K562 (cell line): ENCODE results near the gene RAB5B. TPM values are rescaled to one million over a fixed set of nuclear protein-coding genes. Genes with fewer than 3 reads are reported as not detected.
A peak's percentile ranks its signal among the peaks of the same experiment; 100 is the strongest.

ENCODE experiments used
- ATAC-seq: fragments of 200-7000 bp; cut with Tn5 transposase; 3 replicates; pipeline ENCODE4 v1.9.1; 2020; ENCODE audit warnings: moderate library complexity
- BruUV-seq: library from RNA; stranded (reverse); fragments of 400-500 nt; replicated peaks from 2 replicates; lab custom pipeline; 2021; lab: Mats Ljungman, UMichigan
- CTCF ChIA-PET: fragments of 300-600 bp; formaldehyde crosslinking; extraction: SDS; loops from one replicate; lab custom pipeline; 2021; ENCODE audit warnings: low intra/inter-chr PET ratio; lab: Yijun Ruan, JAX
- POLR2A ChIA-PET: fragments of 300-600, 350-650 bp; sonication (Branson Sonifier 250); formaldehyde crosslinking; extraction: SDS; loops from one replicate; lab custom pipeline; 2021; ENCODE audit warnings: antibody characterized with exemption, inconsistent platforms; lab: Yijun Ruan, JAX
- DNase-seq, 4 experiments: peaks; one replicate each; pipeline versions ENCODE4 v3.0.0 to v3.0.0-alpha.2; 2011 to 2018; ENCODE audit warnings: low spot score in 3 of 4, mixed read lengths in 3 of 4; ENCODE audit errors: extremely low read depth in 1 of 4
- FAIRE-seq: peaks from 2 replicates; lab custom pipeline; 2011; peaks lifted over from hg19 to GRCh38; lab: Jason Lieb, UNC
- H2AFZ ChIP-seq: 2 replicates; pipeline ENCODE4 v1.6.0; 2011; ENCODE audit warnings: low read depth, low read length, control low read depth, inconsistent platforms
- H3K27ac ChIP-seq: fragments of 200-600 bp; 3 replicates; pipeline ENCODE4 v1.8.0; 2011; ENCODE audit warnings: low read depth, mild to moderate bottlenecking, control low read depth, inconsistent platforms, low read length, moderate library complexity, mixed read lengths; ENCODE audit errors: extremely low read depth
- H3K27me3 ChIP-seq, 2 experiments: fragments of 300-600 bp in 1 of 2; 2 replicates in 1 of 2; 3 replicates in 1 of 2; pipeline versions ENCODE4 v1.6.0 to v1.8.0; 2011; ENCODE audit warnings: inconsistent platforms in 2 of 2, low read length in 2 of 2, mild to moderate bottlenecking in 1 of 2, mixed read lengths in 1 of 2, moderate library complexity in 1 of 2; ENCODE audit not compliant: control insufficient read depth in 2 of 2, insufficient read depth in 2 of 2
- H3K36me3 ChIP-seq: fragments of 300-600 bp; 3 replicates; pipeline ENCODE4 v1.8.0; 2011; ENCODE audit warnings: mild to moderate bottlenecking, low read length, inconsistent platforms; ENCODE audit not compliant: control insufficient read depth, insufficient read depth
- H3K4me1 ChIP-seq, 2 experiments: fragments of 200-600 bp in 1 of 2; replicated peaks in 1 of 2; 2 replicates in 1 of 2; 3 replicates in 1 of 2; pipeline versions ENCODE4 v1.5.1 to v1.8.0; 2011; ENCODE audit warnings: inconsistent platforms in 2 of 2, low read length in 2 of 2, mild to moderate bottlenecking in 1 of 2, mixed read lengths in 1 of 2, moderate library complexity in 1 of 2; ENCODE audit not compliant: control insufficient read depth in 2 of 2, insufficient read depth in 2 of 2
- H3K4me2 ChIP-seq: 2 replicates; pipeline ENCODE4 v1.6.1; 2011; ENCODE audit warnings: low read length, control low read depth, inconsistent platforms, mixed read lengths; ENCODE audit not compliant: insufficient read depth
- H3K4me3 ChIP-seq: fragments of 200-600 bp; sonication (generic), shearing (Covaris generic); 2 replicates; pipeline ENCODE4 v1.5.1; 2016; ENCODE audit warnings: control low read depth, inconsistent platforms
- H3K79me2 ChIP-seq: fragments of 200-600 bp; 3 replicates; pipeline ENCODE4 v1.8.0; 2011; ENCODE audit warnings: low read length, inconsistent platforms; ENCODE audit not compliant: control insufficient read depth, insufficient read depth
- H3K9ac ChIP-seq, 2 experiments: 2 replicates each; pipeline versions ENCODE4 v1.6.0 to v1.6.1; 2011; ENCODE audit warnings: low read depth in 2 of 2, low read length in 2 of 2, control low read depth in 1 of 2, inconsistent platforms in 1 of 2, mild to moderate bottlenecking in 1 of 2, mixed read lengths in 1 of 2; ENCODE audit not compliant: insufficient read depth in 1 of 2
- H3K9me1 ChIP-seq: one replicate; pipeline ENCODE4 v1.6.0; 2011; ENCODE audit warnings: inconsistent platforms, mild to moderate bottlenecking, low read length, moderate library complexity; ENCODE audit not compliant: control insufficient read depth, insufficient read depth
- H3K9me3 ChIP-seq: replicated peaks from 2 replicates; pipeline ENCODE4 v1.5.1; 2011; ENCODE audit warnings: low read depth, low read length, inconsistent platforms; ENCODE audit not compliant: control insufficient read depth, insufficient read depth
- H4K20me1 ChIP-seq: replicated peaks from 2 replicates; pipeline ENCODE4 v1.6.1; 2011; ENCODE audit warnings: low read length, inconsistent platforms, mixed read lengths; ENCODE audit not compliant: control insufficient read depth, insufficient read depth
- HCFC1 ChIP-seq: IDR thresholded peaks from 2 replicates; pipeline ENCODE4 v1.6.1; 2012; ENCODE audit warnings: low read depth, low read length, improper control_type of control experiment
- MBD1 ChIP-seq: fragments of 250-450 bp; sonication (Bioruptor Pico); IDR thresholded peaks from 2 replicates; pipeline ENCODE4 v1.8.0; 2022; ENCODE audit warnings: inconsistent platforms
- MCM2 ChIP-seq: fragments of 450-650 bp; IDR thresholded peaks from 2 replicates; pipeline ENCODE4 v1.6.1; 2017; ENCODE audit warnings: low read depth, mild to moderate bottlenecking
- MEF2A ChIP-seq: IDR thresholded peaks from 2 replicates; pipeline ENCODE4 v1.6.1; 2011; ENCODE audit warnings: low read depth, mild to moderate bottlenecking, low read length, moderate library complexity; ENCODE audit not compliant: control insufficient read depth
- MTA3 ChIP-seq: fragments of 450-650 bp; formaldehyde crosslinking; IDR thresholded peaks from 2 replicates; pipeline ENCODE4 v1.6.1; 2017; ENCODE audit warnings: mild to moderate bottlenecking, borderline replicate concordance
- NEUROD1 ChIP-seq: fragments of 150-350 bp; IDR thresholded peaks from 2 replicates; pipeline ENCODE4 v1.6.1; 2014; ENCODE audit warnings: borderline replicate concordance, low read length, low read depth; ENCODE audit not compliant: partially characterized antibody
- NFIX ChIP-seq: fragments of 250-450 bp; sonication (Bioruptor Pico); IDR thresholded peaks from 2 replicates; pipeline ENCODE4 v1.4.0; 2020; ENCODE audit warnings: low read depth, mild to moderate bottlenecking, moderate library complexity
- PTTG1 ChIP-seq: fragments of 450-650 bp; IDR thresholded peaks from 2 replicates; pipeline ENCODE4 v1.6.1; 2016; ENCODE audit warnings: low read depth, mild to moderate bottlenecking, missing genetic modification characterization, missing compliant biosample characterization
- ZNF174 ChIP-seq: fragments of 250-450 bp; sonication (Bioruptor Pico); IDR thresholded peaks from 2 replicates; pipeline ENCODE4 v1.4.0; 2020; ENCODE audit warnings: mild to moderate bottlenecking
- WGBS: fragments of 100-300 bp; shearing (Covaris generic); methylation state at CpG from one replicate; pipeline ENCODE4 v1.1.6; 2016; ENCODE audit warnings: low coverage, mixed read lengths; ENCODE audit not compliant: insufficient coverage; ENCODE audit errors: missing lambda C conversion rate; 5-methylcytosine and 5-hydroxymethylcytosine counted together
- in situ Hi-C: fragments of 300-500 bp; cut with MboI; formaldehyde crosslinking; loops from 4 replicates; pipeline ENCODE4 v1.15.0; 2018; ENCODE audit warnings: inconsistent platforms, mixed read lengths
- intact Hi-C: fragments of 100-400 bp; cut with micrococcal nuclease; formaldehyde crosslinking; loops from 2 replicates; pipeline ENCODE4 v1.14.2; 2022
- polyA plus RNA-seq, 8 experiments: library from polyadenylated mRNA; depleted of rRNA in 4 of 8; stranded (reverse) in 5 of 8; unstranded in 3 of 8; fragments of >200 nt; fragmentation: Nextera tagmentation in 2 of 8; fragmentation: Illumina TruSeq in 1 of 8; extraction: Ambion mirVana in 2 of 8; extraction: Trizol in 1 of 8; gene quantifications; 2 replicates each; pipeline versions ENCODE4 v1.2.1 to v1.2.3, GENCODE V29; 2011 to 2014; ENCODE audit warnings: inconsistent platforms in 1 of 8, missing spikeins in 1 of 8
- total RNA-seq, 7 experiments: library from RNA; depleted of rRNA in 6 of 7; stranded (reverse); fragments of >200 nt in 6 of 7; fragmentation: Illumina TruSeq in 2 of 7; extraction: Trizol in 2 of 7; gene quantifications; 2 replicates each; pipeline versions ENCODE4 v1.2.1 to v1.2.3, GENCODE V29; 2011 to 2021; ENCODE audit warnings: low replicate concordance in 1 of 7

Gene RAB5B
- total and polyA plus RNA-seq, 9 of the 15 experiments (the other 6 are each of a cell fraction or from before 2014, with no cell fraction given) = 6.8 to 73.8 (median 25.2) TPM

- H3K4me3 ChIP-seq = no peak overlapping the region
- CTCF ChIA-PET = no interaction called here
- H3K27ac ChIP-seq = no peak overlapping the region
- H3K9me3 ChIP-seq = no peaks in the 10 kb centered on the region
- H3K9me1 ChIP-seq = no peaks in the 10 kb centered on the region
- ATAC-seq = no peak
- peak overlapping the region in 1 of 2 experiments; percentile 61; a peak in 1 of 4 replicates for H3K9ac ChIP-seq
- in situ Hi-C loops (no loop called here), intact Hi-C loops (no loop called here)
- BruUV-seq = no TSS peak
- H4K20me1 ChIP-seq = no peaks in the 10 kb centered on the region
- peaks cover 58% of the 10 kb centered on the region for H3K36me3 ChIP-seq
- DNase-seq = no peak
- H3K4me2 ChIP-seq = no peak overlapping the region
- 15% methylated on average over 2 of the region's 2 CpGs for WGBS
- peaks cover 5% of the 10 kb centered on the region for H3K79me2 ChIP-seq
- H2AFZ ChIP-seq = no peak overlapping the region
- POLR2A ChIA-PET = no interaction called here
- H3K27me3 ChIP-seq = no peaks in the 10 kb centered on the region
- H3K4me1 ChIP-seq = peaks cover 9 to 11% of the 10 kb centered on the region in 2 experiments; a peak in 4 of 5 replicates
- TF ChIP-seq ZNF174 (CRISPR knock-in tag) = no peak
- TF ChIP-seq NEUROD1 = no peak
- TF ChIP-seq MCM2 = no peak
- TF ChIP-seq MBD1 (CRISPR knock-in tag) = no peak
- TF ChIP-seq MEF2A = no peak
- no peak for TF ChIP-seq HCFC1
- no peak for TF ChIP-seq PTTG1 (tag)
- TF ChIP-seq MTA3 = no peak
- no peak for TF ChIP-seq NFIX (CRISPR knock-in tag)
- no peak for FAIRE-seq
Observed at GRCh38 chr12:56037161-56037560, 63.3 kb downstream of the RAB5B start.
